ENCODE data around the gene HERC2. TPM values are rescaled to one million over a fixed set of nuclear protein-coding genes. Genes with fewer than 3 reads are reported as not detected.

The HERC2 gene
- total and polyA plus RNA-seq, 4 donors, result 14.6 to 45.4 (median 26.6) TPM

DNA sequence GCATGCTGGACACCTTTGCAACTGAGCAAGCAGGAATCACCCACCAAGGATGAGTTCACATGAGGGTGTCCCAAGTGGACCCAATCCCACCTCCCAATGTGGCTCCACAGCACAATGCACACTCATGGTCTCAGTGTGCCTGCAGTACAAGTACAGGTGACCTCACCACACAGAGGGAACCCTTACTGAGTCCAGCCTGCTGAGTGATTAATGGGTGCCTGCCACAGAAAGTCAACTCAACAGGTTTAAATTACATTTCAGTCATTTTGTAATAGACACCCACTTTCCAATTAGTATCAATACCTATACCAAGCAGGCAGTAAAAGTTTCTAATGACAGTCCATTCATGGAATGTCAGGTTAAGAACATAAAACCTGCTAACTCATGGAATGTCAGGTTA, 59.5 kb downstream of the HERC2 start (continued):
- TF ChIP-seq, protein P1, sequence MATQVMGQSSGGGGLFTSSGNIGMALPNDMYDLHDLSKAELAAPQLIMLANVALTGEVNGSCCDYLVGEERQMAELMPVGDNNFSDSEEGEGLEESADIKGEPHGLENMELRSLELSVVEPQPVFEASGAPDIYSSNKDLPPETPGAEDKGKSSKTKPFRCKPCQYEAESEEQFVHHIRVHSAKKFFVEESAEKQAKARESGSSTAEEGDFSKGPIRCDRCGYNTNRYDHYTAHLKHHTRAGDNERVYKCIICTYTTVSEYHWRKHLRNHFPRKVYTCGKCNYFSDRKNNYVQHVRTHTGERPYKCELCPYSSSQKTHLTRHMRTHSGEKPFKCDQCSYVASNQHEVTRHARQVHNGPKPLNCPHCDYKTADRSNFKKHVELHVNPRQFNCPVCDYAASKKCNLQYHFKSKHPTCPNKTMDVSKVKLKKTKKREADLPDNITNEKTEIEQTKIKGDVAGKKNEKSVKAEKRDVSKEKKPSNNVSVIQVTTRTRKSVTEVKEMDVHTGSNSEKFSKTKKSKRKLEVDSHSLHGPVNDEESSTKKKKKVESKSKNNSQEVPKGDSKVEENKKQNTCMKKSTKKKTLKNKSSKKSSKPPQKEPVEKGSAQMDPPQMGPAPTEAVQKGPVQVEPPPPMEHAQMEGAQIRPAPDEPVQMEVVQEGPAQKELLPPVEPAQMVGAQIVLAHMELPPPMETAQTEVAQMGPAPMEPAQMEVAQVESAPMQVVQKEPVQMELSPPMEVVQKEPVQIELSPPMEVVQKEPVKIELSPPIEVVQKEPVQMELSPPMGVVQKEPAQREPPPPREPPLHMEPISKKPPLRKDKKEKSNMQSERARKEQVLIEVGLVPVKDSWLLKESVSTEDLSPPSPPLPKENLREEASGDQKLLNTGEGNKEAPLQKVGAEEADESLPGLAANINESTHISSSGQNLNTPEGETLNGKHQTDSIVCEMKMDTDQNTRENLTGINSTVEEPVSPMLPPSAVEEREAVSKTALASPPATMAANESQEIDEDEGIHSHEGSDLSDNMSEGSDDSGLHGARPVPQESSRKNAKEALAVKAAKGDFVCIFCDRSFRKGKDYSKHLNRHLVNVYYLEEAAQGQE (IDR thresholded peaks at IDR 0.05), result no peak
- TF ChIP-seq HNF4G (IDR thresholded peaks at IDR 0.05) (no peak), HNF4A (conservative IDR thresholded peaks at IDR 0.05) (no peak)

DNA sequence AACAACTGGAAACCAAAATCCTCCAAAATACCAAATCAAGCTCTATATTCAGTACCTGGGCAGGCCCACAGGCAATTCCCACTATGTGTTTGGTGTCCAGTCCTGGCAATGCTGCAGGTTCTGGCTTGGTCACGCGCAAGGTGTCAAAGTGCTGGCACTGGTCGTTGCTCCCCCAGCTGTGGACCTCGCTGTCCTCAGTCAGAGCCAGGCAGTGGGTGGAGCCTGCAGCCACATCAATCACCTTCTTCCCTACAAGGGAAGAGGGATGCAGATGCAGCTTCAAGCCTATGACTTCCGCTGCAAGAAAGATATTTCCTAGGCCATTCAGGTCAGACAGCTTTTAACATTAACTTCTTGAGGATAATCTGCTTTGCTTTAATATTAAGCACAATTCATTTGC, 61.3 kb downstream of the HERC2 start:
- Histone ChIP-seq H3K4me3 (ENCODE audit: low read depth in 1 of 3, low read length in 3 of 3) (no peak overlapping the region), H3K36me3 (ENCODE audit: control insufficient read depth in 4 of 4, insufficient read depth in 3 of 4, low read depth in 1 of 4, low read length in 3 of 4) (peaks cover 2 to 32% (median 21%) of the 10 kb centered on the region in 4 donors), H3K9ac (ENCODE audit: low read depth in 1 of 2, low read length in 2 of 2) (no peak overlapping the region), H3K9me3 (ENCODE audit: control insufficient read depth in 4 of 4, low read length in 3 of 4) (no peaks in the 10 kb centered on the region), H3K4me1 (ENCODE audit: control insufficient read depth in 4 of 4, insufficient read depth in 4 of 4, low read length in 3 of 4) (no peaks in the 10 kb centered on the region), H3K27me3 (ENCODE audit: control insufficient read depth in 4 of 4, insufficient read depth in 4 of 4, low read length in 3 of 4) (no peaks in the 10 kb centered on the region), H3K27ac (ENCODE audit: low read depth in 1 of 2, low read length in 2 of 2) (no peak overlapping the region)
- 75% methylated on average over 5 of the region's 5 CpGs for WGBS
- TF ChIP-seq FOXA2 (IDR thresholded peaks at IDR 0.05), result no peak
- TF ChIP-seq RXRA (IDR thresholded peaks at IDR 0.05), result no peak
- no peak for TF ChIP-seq RAD21 (IDR thresholded peaks at IDR 0.05)
- no peak for TF ChIP-seq ZBTB33 (IDR thresholded peaks at IDR 0.05)
- TF ChIP-seq, protein P2, sequence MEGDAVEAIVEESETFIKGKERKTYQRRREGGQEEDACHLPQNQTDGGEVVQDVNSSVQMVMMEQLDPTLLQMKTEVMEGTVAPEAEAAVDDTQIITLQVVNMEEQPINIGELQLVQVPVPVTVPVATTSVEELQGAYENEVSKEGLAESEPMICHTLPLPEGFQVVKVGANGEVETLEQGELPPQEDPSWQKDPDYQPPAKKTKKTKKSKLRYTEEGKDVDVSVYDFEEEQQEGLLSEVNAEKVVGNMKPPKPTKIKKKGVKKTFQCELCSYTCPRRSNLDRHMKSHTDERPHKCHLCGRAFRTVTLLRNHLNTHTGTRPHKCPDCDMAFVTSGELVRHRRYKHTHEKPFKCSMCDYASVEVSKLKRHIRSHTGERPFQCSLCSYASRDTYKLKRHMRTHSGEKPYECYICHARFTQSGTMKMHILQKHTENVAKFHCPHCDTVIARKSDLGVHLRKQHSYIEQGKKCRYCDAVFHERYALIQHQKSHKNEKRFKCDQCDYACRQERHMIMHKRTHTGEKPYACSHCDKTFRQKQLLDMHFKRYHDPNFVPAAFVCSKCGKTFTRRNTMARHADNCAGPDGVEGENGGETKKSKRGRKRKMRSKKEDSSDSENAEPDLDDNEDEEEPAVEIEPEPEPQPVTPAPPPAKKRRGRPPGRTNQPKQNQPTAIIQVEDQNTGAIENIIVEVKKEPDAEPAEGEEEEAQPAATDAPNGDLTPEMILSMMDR (IDR thresholded peaks at IDR 0.05; ENCODE audit: low read depth, low read length, missing input control), result no peak
- no peak for TF ChIP-seq YY1 (IDR thresholded peaks at IDR 0.05)
- TF ChIP-seq EGR1 (IDR thresholded peaks at IDR 0.05; ENCODE audit: low read depth in 2 of 2), result no peak
- no peak for TF ChIP-seq GABPA (IDR thresholded peaks at IDR 0.05 in 1 of 2, conservative IDR thresholded peaks at IDR 0.05 in 1 of 2)
- no peak for TF ChIP-seq NR2F2 (IDR thresholded peaks at IDR 0.05)
- no peak for DNase-seq (ENCODE audit: low spot score)

GRCh38 chr15:28260317-28260716, 61.7 kb downstream of the HERC2 start:
- 95% methylated on average over 3 of the region's 3 CpGs for WGBS
- H3K36me3 ChIP-seq (ENCODE audit: control insufficient read depth in 4 of 4, insufficient read depth in 3 of 4, low read depth in 1 of 4, low read length in 3 of 4), result peaks cover 2 to 29% (median 21%) of the 10 kb centered on the region in 4 donors

More at GRCh38 chr15:28260317-28260716, 61.7 kb downstream of the HERC2 start:
- Histone ChIP-seq H3K4me3 (ENCODE audit: low read depth in 1 of 3, low read length in 3 of 3) (no peak overlapping the region), H3K27ac (ENCODE audit: low read depth in 1 of 2, low read length in 2 of 2) (no peak overlapping the region), H3K9me3 (ENCODE audit: control insufficient read depth in 4 of 4, low read length in 3 of 4) (no peaks in the 10 kb centered on the region), H3K9ac (ENCODE audit: low read depth in 1 of 2, low read length in 2 of 2) (no peak overlapping the region), H3K27me3 (ENCODE audit: control insufficient read depth in 4 of 4, insufficient read depth in 4 of 4, low read length in 3 of 4) (no peaks in the 10 kb centered on the region), H3K4me1 (ENCODE audit: control insufficient read depth in 4 of 4, insufficient read depth in 4 of 4, low read length in 3 of 4) (no peaks in the 10 kb centered on the region)
- TF ChIP-seq ZBTB33 (IDR thresholded peaks at IDR 0.05), result no peak
- TF ChIP-seq JUND (IDR thresholded peaks at IDR 0.05), result no peak
- TF ChIP-seq FOXA2 (IDR thresholded peaks at IDR 0.05), result no peak
- TF ChIP-seq NR2F2 (IDR thresholded peaks at IDR 0.05), result no peak
- TF ChIP-seq YY1 (IDR thresholded peaks at IDR 0.05), result no peak
- TF ChIP-seq, protein P2 (IDR thresholded peaks at IDR 0.05; ENCODE audit: low read depth, low read length, missing input control), result no peak
- no peak for TF ChIP-seq FOXA1 (IDR thresholded peaks at IDR 0.05)
- no peak for TF ChIP-seq HNF4A (conservative IDR thresholded peaks at IDR 0.05)
- no peak for TF ChIP-seq EGR1 (IDR thresholded peaks at IDR 0.05; ENCODE audit: low read depth in 2 of 2)
- TF ChIP-seq GABPA (IDR thresholded peaks at IDR 0.05 in 1 of 2, conservative IDR thresholded peaks at IDR 0.05 in 1 of 2), result no peak
- no peak for TF ChIP-seq HNF4G (IDR thresholded peaks at IDR 0.05)
- TF ChIP-seq RXRA (IDR thresholded peaks at IDR 0.05), result no peak
- DNase-seq (ENCODE audit: low spot score), result no peak
